ENCODE measurements around the gene PFDN1.

The PFDN1 gene

DNA sequence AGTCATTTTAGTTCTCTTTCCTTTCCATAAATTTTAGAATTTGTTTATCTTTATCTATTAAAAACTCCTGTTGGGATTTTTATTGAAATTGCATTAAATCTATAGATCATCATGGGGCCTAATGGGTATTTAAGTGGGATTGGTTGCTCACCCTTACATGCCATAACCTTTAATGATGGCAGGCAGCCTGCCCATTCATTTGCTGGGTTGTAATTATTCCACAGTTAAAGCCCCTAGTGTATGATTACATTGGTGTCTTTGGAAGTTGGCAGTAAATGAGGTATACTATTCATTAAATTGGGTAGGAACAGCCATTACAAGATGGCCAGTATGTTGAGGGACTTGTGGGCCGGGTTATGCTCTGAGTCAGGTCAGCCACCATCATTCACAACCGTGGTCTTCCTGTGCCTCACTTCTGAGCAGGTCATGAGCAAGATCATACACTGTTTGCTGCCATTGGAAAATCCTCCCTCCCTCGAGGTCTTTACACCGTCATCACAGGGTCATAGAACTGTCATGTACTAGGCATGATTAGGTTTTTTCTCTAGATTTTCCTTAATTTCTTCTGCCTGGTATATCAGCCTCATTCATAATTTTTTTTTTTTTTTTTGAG is 68.4 kb downstream of the PFDN1 start:
- DNase-seq = no peak

DNA sequence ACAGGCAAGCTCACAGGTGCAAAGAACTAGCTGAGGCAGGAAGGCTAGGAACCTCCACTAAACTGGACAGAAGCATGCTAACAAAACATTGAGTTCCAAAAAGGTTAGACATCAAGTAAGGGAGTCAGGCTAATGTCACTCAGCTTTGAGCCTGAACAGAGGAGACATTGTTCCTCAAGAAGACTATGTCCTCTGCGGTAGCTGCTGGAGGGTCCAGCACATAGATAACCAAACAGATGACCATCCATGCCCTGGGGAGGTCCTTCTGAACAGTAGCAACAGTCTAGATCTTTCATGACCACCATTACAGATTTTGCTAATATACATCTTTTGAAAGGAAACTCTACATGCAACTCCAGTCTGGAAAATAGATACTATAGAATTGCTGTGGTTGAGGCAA is 70.2 kb downstream of the PFDN1 start:
- DNase-seq = no peak

DNA sequence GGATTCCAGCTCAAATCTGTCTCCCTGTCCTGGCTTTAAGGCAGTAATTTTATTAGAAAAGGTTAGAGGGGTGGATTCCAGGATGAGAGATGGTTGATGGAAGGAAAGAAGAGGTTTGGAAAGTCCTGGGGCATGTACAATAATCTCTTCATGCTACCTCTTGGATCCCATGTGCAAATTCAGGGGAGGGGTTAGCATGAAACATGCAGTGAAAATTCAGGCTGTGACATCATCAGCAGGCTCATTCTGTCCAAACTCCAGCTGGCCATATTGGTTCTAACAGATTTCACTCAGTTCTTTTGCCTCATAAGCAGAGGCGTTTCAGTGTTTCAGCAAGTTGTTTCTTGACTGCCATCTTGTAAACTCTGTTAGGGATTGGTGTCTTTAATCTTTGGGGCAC is 72.5 kb downstream of the PFDN1 start:
- no peak for DNase-seq

DNA sequence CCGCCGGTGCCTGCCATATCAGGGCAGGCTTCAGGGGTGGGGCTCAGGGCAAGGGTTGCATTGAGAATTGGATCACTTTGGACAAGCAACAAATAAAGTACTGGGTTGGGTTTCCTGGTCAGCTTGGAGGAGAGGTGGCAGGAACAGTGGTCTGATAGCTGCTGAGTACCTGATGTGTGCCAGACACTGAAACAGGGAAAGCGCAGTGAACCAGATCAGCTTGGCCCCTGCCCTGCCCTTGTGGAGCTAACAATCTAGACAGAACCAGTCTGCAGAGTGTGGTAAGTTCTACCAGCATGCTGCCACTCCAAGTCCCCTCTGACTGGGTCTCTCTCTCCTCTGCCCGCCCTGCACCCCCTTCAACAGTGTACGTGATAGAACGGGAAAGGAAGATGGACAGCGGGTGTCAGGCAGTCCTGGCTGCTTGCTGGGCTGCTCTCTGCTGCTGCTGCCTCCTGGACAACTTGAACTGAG is 74.5 kb downstream of the PFDN1 start:
- DNase-seq = no peak

DNA sequence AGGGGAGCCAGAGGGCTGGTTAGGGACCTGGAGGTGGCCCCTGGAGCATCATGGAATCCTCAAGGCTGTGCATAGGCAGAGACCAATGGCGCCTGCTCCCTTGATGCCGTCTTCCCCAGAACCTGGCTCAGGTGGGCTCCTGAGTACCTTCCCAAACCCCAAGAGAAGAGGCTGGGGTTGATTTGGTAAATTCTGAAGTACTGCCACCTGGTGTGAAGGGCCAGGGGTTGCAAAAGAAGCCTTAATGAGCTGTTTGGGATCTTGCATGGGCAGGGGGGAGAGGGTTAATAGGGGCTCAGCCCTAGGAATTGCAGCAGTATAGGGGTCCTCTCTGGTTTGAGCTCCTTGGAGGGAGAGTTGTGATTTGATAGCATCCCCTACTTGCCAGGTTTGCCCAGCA is 75.9 kb downstream of the PFDN1 start:
- no peak for DNase-seq

DNA sequence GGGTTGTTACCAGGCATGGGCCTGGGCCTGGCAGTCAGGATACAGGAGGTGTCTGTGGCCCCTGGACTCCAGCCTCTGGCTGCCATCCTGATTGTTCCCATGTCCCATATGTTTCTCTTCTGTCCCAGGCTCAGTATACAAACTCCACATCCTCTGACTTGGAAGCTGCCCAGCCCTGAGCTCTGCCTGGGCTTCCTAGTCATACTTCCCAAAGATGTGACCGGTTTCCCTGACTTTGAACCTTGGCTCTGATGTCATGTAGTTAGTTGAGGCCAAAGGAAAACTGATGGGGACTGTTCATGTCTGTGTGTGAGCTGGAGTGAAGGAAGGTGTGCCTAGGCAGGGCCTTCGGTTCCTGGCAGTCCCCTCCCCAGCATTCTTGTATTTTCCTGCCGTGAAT is 77.5 kb downstream of the PFDN1 start:
- DNase-seq = no peak

DNA sequence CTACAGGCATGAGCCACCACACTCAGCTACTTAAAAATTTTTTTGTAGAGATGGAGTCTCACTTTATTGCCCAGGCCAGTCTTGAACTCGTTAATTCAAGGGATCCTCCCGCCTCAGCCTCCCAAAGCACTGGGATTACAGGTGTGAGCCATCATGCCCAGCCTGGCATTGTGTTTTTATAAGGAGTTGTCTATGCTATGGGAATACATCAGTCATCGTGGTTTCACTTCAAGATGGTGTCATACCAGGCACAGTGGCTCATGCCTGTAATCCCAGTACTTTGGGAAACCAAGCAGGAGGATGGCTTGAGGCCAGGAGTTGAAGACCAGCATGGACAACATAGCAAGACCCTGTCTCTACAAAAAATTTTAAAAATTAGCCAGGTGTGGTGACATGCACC is 78.2 kb downstream of the PFDN1 start:
- no peak for DNase-seq

DNA sequence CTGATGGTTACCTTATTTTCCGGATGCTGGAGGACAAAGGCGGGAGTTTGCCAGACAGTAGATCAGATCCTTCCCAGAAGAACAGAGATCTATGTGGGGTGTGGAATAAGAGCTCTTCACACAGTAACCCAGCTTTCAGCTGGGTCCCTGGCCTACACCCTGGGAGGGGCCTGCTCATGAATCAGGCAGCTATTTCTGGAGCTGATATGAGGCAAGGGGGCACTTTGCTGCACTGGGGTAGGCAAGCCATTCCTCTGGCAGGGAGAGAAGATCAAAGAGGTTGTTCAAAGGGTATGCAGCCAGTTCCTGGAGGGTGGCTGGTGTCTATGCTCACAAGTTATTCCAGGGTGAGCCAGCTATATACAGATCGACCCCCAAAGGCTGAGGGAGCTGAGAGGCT is 79.3 kb downstream of the PFDN1 start:
- DNase-seq = no peak

DNA sequence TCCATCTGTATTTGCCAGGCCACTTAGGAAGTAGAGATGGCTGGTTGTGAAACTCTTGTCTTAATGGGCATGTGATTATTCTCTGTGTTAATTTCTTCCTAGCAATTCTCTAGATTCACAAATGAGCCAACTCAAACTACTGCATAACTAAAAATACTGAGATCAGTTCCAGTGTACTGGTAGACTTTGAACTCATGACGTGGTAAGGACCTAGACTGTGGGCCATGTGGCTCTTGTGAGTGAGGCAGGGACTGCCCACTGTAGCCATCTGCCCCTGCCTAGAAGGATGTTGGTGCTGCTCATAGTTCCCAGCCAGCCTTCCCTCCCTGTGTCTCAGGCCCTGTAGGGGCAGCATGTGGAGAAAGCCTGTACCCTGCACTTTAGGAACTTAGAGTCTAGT is 80.5 kb downstream of the PFDN1 start:
- DNase-seq = no peak

DNA sequence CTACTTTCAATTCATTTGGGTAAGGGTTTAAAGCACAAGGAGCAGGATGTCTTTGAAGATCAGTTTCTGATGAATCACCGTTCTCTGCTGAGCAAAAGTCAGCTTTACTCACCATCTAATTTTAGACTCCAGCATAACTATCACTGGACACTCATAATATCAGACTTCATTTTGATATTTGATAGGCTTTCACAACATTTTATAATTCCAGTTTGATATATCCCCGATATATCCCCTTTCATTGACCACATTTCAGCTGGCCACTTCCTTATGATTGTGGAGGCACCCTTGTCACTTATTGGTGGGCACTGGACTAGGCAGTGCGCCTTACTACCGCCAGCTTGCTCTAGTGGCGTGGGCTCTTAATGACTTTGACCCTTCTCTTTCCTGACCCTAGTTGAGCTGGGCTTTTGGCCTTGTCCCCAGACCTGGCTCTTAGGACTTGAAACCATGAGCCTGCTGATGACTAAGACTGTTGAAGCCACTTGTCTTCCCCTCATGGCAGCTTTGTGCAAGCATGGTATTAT is 81.1 kb downstream of the PFDN1 start:
- no peak for DNase-seq

DNA sequence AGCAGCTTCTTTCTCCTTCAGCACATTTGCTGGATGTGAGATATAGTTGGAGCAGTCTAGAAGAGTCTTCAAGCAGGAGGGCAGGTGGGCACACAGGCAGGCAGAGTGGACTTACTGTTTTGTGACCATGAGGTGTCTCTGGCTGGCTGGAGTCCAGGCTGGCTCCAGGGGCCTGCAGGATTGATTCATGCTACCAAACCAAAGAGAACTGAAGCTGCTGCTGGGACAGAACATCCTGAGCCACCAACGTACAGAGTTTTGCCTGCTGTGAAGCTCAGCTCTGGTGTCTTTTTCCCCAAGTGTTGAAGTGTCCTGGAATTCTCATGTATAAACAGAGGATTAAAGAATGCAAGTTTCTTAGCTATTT is 82.2 kb downstream of the PFDN1 start:
- DNase-seq = no peak

DNA sequence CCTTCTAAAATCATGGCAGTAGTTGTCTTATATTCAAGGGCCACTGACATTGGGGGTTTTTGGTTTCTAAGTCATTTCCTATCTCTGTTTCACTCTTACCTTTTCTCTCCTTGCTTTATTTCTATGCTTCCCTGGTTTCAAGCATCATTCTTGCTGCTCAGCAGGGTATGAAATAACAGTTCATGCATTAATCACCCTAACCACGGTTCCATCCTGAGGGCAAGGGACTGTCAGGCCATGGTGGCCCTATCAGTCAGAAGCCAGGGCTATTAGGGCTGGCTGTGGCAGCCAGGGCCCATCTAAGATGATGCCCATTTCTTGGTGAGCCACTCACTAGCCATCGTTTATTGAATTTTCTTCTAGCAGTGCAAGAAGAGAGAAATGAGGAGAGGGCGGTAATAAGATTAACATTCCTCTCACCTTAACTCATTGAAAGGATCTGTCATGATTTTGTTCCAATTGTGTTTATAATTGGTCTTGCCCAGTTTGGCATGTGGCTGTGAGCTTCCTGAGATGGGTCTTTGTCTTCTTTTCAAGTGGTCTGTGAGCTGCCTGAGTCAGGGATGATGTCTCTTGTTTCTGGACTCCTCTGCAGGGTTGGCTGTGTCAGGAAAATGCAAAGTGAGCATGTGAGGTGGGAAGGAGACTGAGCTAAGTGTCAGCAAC is 82.7 kb downstream of the PFDN1 start:
- no peak for DNase-seq

DNA sequence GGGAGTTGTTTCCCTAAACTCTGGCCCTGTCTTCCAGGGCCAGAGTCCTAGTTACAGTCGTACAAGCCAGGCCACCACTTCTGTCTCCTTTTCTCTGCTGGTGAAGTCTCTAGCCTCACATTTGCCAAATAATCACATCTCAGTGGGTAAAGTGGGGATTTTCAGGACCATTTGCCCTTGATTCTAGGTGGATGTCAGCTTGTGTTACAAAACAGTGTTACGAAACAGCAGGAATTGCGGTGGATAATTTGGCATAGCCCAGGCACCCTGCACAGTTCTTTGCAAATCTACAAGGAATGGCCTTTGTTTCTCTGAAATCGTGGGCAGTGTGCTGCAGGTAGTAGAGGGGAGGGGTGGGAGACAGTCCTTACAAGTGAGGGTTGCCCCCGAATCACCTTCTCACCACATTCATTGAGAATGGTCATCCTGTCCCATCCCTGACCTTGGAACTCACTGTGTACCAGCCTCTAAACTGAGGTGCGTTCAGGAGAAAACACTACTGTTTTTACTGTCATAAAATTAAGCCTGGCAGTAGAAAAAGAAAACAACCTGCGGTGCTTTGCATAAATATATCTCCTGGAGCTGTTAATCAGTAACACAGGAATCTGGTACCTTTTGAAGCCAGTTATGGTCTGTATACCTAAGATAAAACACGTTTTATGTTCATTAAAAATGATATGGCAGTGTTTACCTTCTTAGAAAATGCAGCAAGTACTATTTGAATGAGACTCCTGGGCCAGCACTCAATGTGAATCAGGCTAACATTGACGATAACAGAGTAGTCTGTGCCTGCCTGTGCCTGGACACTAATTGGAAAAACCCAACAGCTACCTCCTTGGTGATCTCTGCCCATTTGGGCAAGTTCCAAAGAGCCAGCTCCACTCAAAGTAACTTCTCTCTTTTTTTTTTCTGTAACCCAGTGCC is 83.6 kb downstream of the PFDN1 start:
- no peak for DNase-seq

DNA sequence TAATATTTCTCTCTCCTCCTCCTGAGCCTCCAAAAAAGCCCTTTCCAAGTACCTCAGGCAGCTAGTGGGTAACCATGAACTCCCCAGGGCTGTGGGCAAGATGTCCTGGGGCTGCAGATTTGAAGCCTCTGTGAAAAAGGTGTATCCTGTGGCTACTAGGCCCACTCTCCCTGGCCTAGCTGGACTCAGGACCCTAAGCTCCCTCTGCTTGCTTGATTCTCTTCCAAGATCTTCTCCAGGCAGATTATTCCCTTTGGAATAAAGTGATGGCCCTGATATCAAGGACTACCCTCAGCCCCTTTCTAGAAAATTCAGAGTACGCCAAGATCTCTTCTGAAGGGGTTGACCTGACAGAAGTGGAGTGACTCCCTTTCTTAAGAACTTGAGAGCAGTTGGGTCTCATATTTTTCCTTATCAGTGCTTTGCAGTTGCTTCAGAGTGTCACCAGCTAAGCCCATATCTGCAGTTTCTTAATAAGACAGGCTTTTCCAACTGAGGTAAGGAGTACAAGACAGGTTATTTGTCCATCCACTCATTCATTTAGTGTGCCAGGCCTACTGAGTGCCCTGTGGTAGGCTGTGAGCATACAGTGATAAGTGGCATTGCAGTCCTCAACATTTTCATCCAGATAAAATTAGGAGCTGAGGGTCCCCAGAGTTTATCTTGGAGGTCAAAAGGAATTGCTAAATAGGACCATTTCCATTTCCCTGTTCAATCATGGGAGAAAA is 85.4 kb downstream of the PFDN1 start:
- no peak for DNase-seq

DNA sequence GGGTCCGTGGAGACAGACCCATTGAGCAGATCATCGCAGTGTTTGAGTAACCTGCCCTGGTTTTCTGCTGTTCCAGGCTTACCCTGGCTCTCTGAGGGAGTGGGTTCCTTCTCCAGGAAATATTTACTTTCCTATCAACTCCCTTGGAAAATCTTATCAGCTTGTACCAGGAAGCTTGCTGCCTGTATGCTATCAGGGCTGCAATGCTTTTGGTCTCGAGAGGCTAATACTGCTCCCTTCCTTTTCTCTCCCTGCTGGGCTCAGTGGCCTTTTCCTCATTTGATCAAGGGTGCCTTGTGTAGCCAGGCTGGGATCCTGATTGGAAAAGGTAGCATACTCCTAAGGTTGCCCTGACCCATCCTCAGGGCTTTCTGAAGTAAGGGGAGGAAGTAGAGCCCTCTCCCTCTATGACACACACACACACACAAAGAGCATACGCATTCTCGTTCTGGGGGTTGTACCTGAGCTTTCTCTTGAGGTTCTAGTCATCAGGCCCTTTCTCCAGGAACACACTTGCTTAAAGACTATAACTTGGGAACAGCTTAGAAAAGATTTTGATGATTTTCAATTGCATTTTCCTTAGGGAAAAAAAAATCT is 86.3 kb downstream of the PFDN1 start:
- no peak for DNase-seq

DNA sequence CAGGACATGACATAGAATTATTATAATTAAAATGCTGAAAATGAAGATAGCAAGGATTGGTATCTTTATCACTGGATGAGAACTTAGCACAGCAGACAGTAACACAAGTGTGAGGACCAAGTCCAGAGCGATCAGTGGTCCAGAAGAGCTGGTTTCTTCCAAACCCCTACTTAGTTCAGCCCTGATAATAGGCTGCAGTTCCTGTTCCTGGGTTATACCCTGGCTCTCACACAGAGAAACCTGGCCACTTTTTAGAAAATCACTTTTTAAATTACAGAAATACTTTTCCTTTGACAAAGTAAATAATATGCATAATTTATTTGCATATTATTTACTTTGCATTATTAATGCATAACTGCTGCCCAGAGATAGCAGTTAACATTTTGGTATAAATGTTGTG is 87.6 kb downstream of the PFDN1 start:
- DNase-seq = no peak

DNA sequence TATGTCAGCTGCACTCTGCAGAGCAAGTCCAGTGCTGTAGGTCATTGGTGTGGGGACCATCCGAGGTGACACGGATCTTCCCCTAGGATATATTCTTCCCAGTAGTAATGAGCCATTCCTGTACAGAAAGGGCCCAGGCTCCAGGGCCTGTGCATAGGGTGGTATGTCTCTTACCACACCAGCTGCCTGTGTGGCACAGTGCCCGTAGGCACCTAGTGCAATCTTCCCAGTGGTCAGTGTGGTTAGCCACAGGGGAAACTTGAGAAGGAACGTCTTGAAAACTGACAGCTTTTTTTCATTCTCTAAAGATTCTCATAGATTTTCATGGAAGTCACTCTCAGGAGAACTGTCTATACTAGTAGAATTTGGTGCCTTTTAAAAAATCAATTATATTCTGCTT is 88.1 kb downstream of the PFDN1 start:
- DNase-seq = no peak

DNA sequence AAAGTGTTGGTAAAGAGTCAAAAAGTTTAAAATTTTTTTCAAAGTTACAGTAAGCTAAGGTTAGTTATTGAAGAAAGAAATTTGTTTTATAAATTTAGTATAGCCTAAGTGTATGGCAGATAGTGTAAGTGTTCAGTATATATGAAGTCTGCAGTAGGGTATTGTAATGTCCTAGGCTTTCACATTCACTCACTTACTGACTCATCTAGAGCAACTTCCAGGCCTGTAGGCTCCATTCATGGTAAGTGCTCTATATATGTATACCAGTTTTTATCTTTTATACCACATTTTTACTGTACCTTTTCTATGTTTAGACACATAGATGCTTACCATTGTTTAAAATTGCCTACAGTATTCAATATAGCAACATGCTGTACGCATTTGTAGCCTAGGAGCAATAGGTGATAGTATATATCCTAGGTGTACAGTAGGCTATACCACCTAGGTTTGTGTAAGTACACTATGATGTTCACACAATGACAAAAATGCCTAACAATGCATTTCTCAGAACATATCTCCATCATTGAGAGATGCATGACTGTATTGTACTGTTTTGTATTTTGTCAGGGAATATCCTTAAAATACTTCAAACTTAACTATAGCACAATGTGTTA is 89.4 kb downstream of the PFDN1 start:
- no peak for DNase-seq

DNA sequence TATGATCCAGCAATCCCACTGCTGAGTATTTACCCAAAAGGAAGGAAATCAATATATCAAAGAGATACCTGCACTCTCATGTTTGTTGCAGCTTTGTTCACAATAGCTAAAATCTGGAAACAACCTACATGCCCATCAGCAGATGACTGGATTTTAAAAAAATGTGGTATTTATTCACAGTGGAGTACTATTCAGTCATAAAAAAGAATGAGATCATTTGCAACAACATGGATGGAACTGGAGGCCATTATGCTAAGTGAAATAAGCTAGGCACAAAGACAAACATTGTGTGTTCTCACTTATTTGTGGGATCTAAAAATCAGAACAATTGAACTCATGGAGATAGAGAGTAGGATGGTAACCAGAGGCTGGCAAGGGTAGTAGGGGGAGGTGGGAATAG is 94.8 kb downstream of the PFDN1 start:
- DNase-seq = no peak

DNA sequence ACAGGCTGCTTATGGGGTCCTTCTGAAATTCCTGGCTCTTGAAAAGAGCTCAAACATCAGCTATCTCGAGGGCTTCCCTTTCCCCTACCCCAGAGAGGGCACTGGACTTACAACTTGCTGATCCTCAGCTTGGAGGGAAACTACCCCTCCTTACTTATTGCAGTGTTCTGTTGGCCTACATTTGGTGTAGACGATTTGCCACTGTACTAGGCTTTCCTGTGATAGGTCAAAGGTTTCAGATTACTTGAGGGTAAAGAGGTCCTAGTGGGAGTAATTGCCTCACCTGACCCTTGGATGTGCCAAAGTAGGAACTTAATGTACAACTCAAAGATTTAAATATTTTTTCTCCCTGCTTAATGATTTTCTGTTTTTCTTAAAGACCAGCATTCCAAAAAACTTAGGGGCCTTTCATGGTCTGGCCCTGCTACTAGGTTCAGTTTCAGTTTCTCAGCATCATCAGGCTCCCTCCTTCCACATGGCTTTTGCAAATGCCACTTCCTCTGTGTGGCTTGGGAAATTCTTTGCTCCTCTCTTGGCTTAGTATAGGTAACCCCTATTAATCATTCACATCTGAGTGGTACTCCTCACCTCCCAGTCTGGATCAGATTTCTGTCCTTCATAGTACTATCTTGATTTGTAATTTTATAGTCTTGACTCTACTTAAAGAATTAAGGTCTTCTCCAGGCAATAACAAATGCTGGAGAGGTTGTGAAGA is 95.5 kb downstream of the PFDN1 start:
- no peak for DNase-seq

DNA sequence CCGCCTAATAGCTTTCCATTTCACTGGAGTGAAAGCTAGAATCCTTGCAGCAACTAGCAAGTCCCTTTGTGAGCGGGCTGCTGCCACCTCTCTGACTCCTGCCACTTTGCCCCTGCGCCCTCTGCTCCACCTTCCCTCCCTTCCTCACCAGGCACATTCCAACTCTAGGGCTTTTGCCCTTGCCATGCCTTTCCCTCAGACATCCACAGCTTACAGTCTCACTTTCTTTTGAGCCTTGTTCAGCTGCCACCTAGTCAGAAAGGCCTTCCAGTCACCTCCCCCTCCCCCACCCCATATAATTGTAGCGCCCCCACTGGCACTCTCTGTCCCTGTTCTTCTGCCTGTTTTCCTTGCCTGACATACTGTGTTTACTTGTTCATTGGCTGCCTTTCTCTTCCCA is 96.9 kb downstream of the PFDN1 start:
- no peak for DNase-seq

DNA sequence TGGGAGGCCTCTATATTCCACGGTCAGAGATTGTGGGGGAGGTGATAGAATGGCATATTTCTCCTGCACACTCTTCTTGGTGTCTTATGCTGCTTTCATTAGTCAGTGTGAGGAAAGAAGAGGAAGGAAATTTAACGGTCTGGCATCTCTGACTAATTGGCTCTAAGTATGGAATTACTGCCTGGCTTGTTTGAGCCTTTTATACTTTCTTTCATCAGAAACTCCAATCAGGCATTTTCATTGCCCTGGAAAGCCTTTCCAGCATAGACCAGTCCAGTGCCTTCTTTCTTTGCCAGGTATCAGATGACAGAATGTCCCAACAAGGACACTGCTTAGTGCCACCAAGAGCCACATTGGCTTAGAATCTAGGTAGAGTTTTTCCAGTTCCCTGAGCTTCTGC is 97.7 kb downstream of the PFDN1 start:
- DNase-seq = no peak

Data from NCI-H2081 treated with DMSO at 0.1 percent for 48 hours (cell line).